ENCODE results near the gene C9orf153. TPM values are rescaled to one million over a fixed set of nuclear protein-coding genes. Genes with fewer than 3 reads are reported as not detected.

Gene C9orf153
- total RNA-seq, 1 donor from 2014 or later: 0.69 TPM

DNA sequence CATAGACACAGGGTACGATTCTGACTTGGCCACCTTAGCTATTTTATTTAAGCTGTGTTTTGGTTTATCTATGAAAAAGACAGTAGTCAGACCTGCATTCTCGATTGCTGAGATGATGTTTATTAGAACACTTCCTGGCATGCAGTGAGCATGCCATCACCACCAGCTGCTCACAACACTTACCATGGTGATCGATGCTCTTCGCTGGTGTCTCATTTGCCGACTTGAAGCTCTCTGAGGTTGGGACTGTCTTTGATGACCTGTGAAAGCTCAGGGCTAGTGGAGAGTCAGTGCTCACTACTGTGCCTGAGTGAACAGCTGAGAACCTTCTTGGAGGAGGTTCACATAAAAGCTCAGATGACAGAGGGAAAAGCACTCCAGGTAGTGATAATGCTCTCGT, 4.4 kb upstream of the C9orf153 start:
- DNase-seq (ENCODE audit: low spot score, unreplicated experiment): no peak
- Mint-ChIP-seq H3K4me3 (ENCODE audit: low read depth) (no peak overlapping the region), H3K27me3 (no peaks in the 10 kb centered on the region), H3K36me3 (ENCODE audit: insufficient read depth) (peaks cover 11% of the 10 kb centered on the region), H3K4me1 (ENCODE audit: low read depth) (no peaks in the 10 kb centered on the region), H3K27ac (no peak overlapping the region), H3K9me3 (ENCODE audit: low read depth) (no peaks in the 10 kb centered on the region)
- TF ChIP-seq, protein P1, sequence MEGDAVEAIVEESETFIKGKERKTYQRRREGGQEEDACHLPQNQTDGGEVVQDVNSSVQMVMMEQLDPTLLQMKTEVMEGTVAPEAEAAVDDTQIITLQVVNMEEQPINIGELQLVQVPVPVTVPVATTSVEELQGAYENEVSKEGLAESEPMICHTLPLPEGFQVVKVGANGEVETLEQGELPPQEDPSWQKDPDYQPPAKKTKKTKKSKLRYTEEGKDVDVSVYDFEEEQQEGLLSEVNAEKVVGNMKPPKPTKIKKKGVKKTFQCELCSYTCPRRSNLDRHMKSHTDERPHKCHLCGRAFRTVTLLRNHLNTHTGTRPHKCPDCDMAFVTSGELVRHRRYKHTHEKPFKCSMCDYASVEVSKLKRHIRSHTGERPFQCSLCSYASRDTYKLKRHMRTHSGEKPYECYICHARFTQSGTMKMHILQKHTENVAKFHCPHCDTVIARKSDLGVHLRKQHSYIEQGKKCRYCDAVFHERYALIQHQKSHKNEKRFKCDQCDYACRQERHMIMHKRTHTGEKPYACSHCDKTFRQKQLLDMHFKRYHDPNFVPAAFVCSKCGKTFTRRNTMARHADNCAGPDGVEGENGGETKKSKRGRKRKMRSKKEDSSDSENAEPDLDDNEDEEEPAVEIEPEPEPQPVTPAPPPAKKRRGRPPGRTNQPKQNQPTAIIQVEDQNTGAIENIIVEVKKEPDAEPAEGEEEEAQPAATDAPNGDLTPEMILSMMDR (IDR thresholded peaks at IDR 0.05; ENCODE audit: unreplicated experiment): no peak

DNA sequence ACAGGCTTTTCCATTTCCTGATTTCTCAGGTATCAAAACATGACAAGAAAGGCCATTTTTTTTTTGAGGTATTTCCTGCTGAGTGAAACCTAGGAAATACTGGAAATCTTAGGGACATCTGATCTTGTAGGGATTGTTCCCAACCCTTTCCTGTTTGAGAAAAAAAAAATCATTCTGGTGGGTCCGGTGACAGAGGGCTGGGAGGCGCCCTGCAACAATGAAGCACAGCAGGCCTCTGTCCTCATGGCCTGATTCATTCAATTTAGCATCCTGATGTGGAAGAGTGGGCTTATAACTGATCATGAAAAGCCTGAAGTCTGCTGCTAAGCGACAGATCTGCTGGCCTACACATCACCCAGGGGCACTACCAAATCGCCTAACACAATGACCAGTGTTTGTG, 3.0 kb upstream of the C9orf153 start:
- no peaks in the 10 kb centered on the region for H3K4me1 Mint-ChIP-seq (ENCODE audit: low read depth)
- H3K9me3 Mint-ChIP-seq (ENCODE audit: low read depth): no peaks in the 10 kb centered on the region
- peaks cover 8% of the 10 kb centered on the region for H3K36me3 Mint-ChIP-seq (ENCODE audit: insufficient read depth)
- TF ChIP-seq, protein P1 (IDR thresholded peaks at IDR 0.05; ENCODE audit: unreplicated experiment): no peak
- H3K27me3 Mint-ChIP-seq: no peaks in the 10 kb centered on the region
- no peak overlapping the region for H3K27ac Mint-ChIP-seq
- DNase-seq (ENCODE audit: low spot score, unreplicated experiment): no peak
- no peak overlapping the region for H3K4me3 Mint-ChIP-seq (ENCODE audit: low read depth)

DNA sequence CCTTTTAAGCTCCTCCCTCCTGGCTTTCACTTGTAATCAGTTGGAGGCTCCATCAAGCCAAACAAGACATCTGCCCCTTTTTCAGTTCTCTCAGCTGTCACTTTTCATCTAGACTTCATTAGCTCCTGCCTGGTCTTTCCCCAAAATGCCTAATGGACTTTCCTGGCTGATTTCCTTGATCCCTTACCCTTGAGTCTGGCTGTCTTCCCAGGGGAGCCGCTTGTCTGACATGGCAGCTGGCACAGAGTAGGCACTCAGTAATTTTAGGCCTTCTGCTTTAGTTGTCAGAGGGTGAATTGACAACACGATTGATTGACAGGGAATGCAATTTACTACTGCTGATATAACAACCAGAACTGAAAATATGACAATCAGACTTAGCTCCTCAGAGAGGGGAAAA, 2.1 kb downstream of the C9orf153 start:
- Mint-ChIP-seq H3K4me1 (ENCODE audit: low read depth) (peaks cover 2% of the 10 kb centered on the region), H3K9me3 (ENCODE audit: low read depth) (peaks cover 9% of the 10 kb centered on the region), H3K27ac (no peak overlapping the region), H3K27me3 (no peaks in the 10 kb centered on the region), H3K36me3 (ENCODE audit: insufficient read depth) (peaks cover 13% of the 10 kb centered on the region), H3K4me3 (ENCODE audit: low read depth) (no peak overlapping the region)
- no peak for DNase-seq (ENCODE audit: low spot score, unreplicated experiment)
- TF ChIP-seq, protein P1 (IDR thresholded peaks at IDR 0.05; ENCODE audit: unreplicated experiment): no peak

DNA sequence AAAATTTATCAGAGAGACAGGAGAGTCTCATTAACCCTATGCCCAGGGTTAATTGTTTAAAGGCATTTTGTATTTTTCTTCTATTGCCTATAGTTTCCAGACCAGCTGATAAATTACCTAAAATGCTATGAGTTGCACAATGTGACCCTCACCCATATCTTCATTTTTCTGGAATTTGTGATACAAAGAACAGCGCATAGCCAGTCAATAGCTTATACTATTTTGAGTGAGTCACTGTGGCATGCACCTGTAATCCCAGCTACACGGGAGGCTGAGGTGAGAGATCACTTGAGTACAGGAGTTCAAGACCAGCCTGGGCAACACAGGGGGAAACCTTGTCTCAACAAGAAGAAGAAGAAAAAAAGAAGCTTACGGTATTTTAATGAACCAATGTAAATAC, 2.8 kb downstream of the C9orf153 start:
- no peak overlapping the region for H3K27ac Mint-ChIP-seq
- peaks cover 9% of the 10 kb centered on the region for H3K9me3 Mint-ChIP-seq (ENCODE audit: low read depth)
- TF ChIP-seq, protein P1 (IDR thresholded peaks at IDR 0.05; ENCODE audit: unreplicated experiment): no peak
- H3K4me1 Mint-ChIP-seq (ENCODE audit: low read depth): peaks cover 2% of the 10 kb centered on the region
- H3K27me3 Mint-ChIP-seq: no peaks in the 10 kb centered on the region
- peaks cover 13% of the 10 kb centered on the region for H3K36me3 Mint-ChIP-seq (ENCODE audit: insufficient read depth)
- DNase-seq (ENCODE audit: low spot score, unreplicated experiment): no peak
- H3K4me3 Mint-ChIP-seq (ENCODE audit: low read depth): no peak overlapping the region

DNA sequence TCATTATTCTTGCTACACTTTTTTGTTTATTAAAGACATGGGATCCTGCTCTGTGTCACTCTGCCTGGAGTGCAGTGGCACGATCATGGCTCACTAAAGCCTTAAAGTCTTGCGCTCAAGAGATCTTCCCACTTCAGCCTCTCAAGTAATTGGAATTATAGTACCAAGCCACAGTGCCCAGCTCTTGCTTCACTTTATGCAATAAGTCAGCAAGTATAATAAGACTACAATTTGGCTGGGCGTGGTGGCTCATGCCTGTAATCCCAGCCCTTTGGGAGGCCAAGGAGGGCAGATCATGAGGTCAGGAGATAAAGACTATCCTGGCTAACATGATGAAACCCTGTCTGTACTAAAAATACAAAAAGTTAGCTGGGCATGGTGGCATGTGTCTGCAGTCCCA, 5.9 kb downstream of the C9orf153 start:
- H3K36me3 Mint-ChIP-seq (ENCODE audit: insufficient read depth): peaks cover 12% of the 10 kb centered on the region
- DNase-seq (ENCODE audit: low spot score, unreplicated experiment): no peak
- H3K27ac Mint-ChIP-seq: no peak overlapping the region
- peaks cover 16% of the 10 kb centered on the region for H3K9me3 Mint-ChIP-seq (ENCODE audit: low read depth)
- H3K27me3 Mint-ChIP-seq: no peaks in the 10 kb centered on the region
- H3K4me1 Mint-ChIP-seq (ENCODE audit: low read depth): peaks cover 2% of the 10 kb centered on the region
- H3K4me3 Mint-ChIP-seq (ENCODE audit: low read depth): no peak overlapping the region
- TF ChIP-seq, protein P1 (IDR thresholded peaks at IDR 0.05; ENCODE audit: unreplicated experiment): no peak
